NCI-H146 (cell line): ENCODE results near the gene DST.

ENCODE experiments used
- DNase-seq: peaks from one replicate; lab custom pipeline; 2025; lab: John Stamatoyannopoulos, UW

Gene DST

GRCh38 chr6:56481957-56482356, 160.7 kb downstream of the DST start:
- DNase-seq: no peak

GRCh38 chr6:56480654-56481337, 161.9 kb downstream of the DST start:
- DNase-seq: no peak

- DNase-seq: no peak
Observed at GRCh38 chr6:56480246-56480645, 162.4 kb downstream of the DST start.

- no peak for DNase-seq
Observed at GRCh38 chr6:56479381-56479780, 163.3 kb downstream of the DST start.

GRCh38 chr6:56478202-56478601, 164.5 kb downstream of the DST start:
- DNase-seq: no peak

GRCh38 chr6:56477241-56477640, 165.4 kb downstream of the DST start:
- no peak for DNase-seq

GRCh38 chr6:56475736-56476457, 166.8 kb downstream of the DST start:
- DNase-seq: peak; percentile 26

- DNase-seq: no peak
Observed at GRCh38 chr6:56474532-56474931, 168.2 kb downstream of the DST start.

GRCh38 chr6:56463443-56463842, 179.2 kb downstream of the DST start:
- DNase-seq: no peak

GRCh38 chr6:56459030-56459805, 183.5 kb downstream of the DST start:
- DNase-seq: no peak

GRCh38 chr6:56458324-56458884, 184.3 kb downstream of the DST start:
- no peak for DNase-seq

GRCh38 chr6:56456785-56457184, 185.9 kb downstream of the DST start:
- no peak for DNase-seq

- no peak for DNase-seq
Observed at GRCh38 chr6:56450882-56451739, 191.6 kb downstream of the DST start.

- no peak for DNase-seq
Observed at GRCh38 chr6:56450376-56450775, 192.3 kb downstream of the DST start.

- no peak for DNase-seq
Observed at GRCh38 chr6:56448046-56448445, 194.6 kb downstream of the DST start.

- no peak for DNase-seq
Observed at GRCh38 chr6:56445818-56446217, 196.9 kb downstream of the DST start.

- DNase-seq: no peak
Observed at GRCh38 chr6:56444855-56445254, 197.8 kb downstream of the DST start.

- DNase-seq: no peak
Observed at GRCh38 chr6:56440551-56440981, 202.1 kb downstream of the DST start.

GRCh38 chr6:56437171-56437900, 205.4 kb downstream of the DST start:
- no peak for DNase-seq

GRCh38 chr6:56435754-56436153, 206.9 kb downstream of the DST start:
- DNase-seq: no peak

- DNase-seq: no peak
Observed at GRCh38 chr6:56435326-56435725, 207.4 kb downstream of the DST start.
